ENCODE results near the gene NUDT3.

The NUDT3 gene

GRCh38 chr6:34236443-34237315, 155.8 kb downstream of the NUDT3 start, which contains the start of gene HMGA1:
Gene HMGA1 (plus strand): TSS chr6:34236873. CDS start chr6:34240781, 3,908 bp downstream.
- DNase-seq: peak; percentile 75

GRCh38 chr6:34236131-34236442, 156.4 kb downstream of the NUDT3 start:
- DNase-seq: no peak

- no peak for DNase-seq
Observed at GRCh38 chr6:34235307-34236130, 156.9 kb downstream of the NUDT3 start.

GRCh38 chr6:34234667-34235306, 157.7 kb downstream of the NUDT3 start:
- no peak for DNase-seq

GRCh38 chr6:34233867-34234266, 158.6 kb downstream of the NUDT3 start:
- no peak for DNase-seq

GRCh38 chr6:34232901-34233300, 159.6 kb downstream of the NUDT3 start:
- DNase-seq: no peak

- DNase-seq: no peak
Observed at GRCh38 chr6:34231566-34232336, 160.7 kb downstream of the NUDT3 start.

GRCh38 chr6:34230653-34231371, 161.7 kb downstream of the NUDT3 start:
- DNase-seq: no peak

- no peak for DNase-seq
Observed at GRCh38 chr6:34229877-34230276, 162.6 kb downstream of the NUDT3 start.

Measured in NCI-H2081 treated with DMSO at 0.1 percent for 48 hours (cell line).